DMS53 treated with DMSO at 0.1 percent for 48 hours (cell line): ENCODE measurements around the gene CLK4.
A peak's percentile ranks its signal among the peaks of the same experiment; 100 is the strongest.

ENCODE experiments used
- DNase-seq: peaks from one replicate; lab custom pipeline; 2025; ENCODE audit not compliant: unreplicated experiment; lab: John Stamatoyannopoulos, UW

Gene CLK4

DNA sequence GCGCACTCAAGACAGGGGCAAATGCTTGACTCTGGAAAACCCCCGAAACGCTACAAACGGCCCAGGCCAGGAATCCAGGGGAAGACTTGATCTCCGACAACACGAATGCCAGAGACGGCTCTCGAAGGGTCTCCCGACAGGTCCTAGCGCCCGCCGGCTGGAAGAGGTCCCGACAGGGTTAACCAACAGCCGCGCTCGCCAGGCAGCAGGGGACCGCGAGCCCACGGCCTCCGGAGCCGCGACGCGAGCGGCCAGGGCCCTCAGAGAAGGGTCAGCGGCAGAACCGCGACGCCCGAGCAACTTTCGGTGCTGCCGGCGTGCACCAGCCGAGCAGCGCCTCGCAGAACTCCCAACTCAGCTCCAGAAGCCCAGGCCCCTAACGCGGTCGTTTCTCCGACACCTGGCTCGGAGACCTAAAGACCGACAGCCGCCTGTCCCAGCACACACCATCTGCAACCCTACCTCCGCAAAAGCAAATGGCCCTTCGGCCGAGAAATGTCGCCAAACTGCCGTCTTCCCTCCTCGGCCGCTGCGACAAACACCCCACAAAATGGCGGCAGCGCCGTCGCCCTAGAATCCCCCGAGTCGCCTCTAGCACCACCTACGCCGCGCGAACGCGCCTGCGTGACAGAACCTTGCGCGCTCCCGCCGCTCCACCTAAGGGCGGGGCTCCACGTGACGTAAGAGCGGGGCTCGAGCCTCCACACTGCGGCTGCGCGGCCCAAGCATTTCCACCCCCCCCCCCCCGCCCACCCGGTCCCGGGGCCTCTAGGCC is at the start of gene CLK4:
TSS of gene CLK4 (minus strand) at position 567 of the 775 bp plus-strand sequence. CDS start 3,634 bp downstream, outside the sequence.
- DNase-seq: peak; percentile 69

DNA sequence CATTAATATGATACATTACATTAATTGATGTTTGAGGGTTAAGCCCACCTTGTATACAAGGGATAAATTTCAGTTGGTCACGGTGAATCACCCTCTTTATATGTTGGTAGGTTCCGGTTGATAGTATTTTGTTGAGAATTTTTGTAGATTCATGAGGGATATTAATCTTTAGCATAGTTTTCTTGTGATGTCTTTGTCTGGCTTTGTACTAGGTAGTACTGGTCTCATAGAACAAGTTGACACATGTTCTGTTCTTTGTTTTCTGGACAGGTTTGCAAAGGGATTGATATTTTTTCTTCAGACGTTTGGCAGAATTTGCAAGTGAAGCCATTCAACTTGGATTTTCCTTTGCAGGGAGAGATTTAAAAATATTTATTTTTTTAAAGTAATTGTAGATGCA is 49.1 kb upstream of the CLK4 start:
- no peak for DNase-seq

DNA sequence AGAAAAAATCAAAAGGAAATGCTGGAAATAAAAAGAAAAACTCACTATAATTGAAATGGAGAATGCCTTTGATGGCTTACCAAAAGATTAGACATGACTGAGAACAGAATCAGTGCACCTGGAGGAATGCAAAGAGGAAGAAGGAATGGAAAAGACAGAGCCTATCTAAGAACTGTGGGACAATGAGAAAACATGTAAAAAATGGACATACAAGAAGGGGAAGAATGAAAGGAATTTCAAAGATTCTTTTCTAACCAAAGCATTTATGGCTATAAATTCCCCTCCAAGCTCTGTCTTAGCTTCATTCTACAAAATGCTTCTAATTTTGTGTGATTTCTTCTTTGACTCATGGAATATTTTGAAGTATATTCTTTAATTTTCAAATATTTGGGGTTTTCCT is 47.5 kb upstream of the CLK4 start:
- no peak for DNase-seq

DNA sequence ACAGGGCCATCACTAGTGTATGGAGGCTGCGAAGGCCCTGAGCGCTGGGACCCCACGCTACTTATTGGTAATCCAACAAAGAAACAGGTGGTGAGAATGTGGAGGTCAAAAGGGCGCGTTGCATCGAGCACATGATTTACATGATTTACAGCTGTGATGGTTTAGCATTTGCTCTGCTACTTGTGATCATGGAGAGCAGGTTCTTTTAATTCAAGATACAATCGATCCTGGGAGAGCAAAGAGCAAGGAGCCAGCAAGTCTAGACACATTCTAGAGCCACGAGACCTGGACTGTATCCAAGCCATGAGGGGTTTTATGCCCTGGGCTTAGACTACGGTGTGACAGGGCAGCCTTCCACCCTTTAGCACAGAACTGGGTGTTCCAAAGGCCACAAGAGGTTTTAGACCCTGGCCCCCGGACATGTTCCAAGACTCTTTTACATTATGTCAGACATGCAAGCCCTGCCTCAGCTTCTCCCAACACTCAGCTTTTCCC is 47.0 kb upstream of the CLK4 start:
- DNase-seq: no peak

DNA sequence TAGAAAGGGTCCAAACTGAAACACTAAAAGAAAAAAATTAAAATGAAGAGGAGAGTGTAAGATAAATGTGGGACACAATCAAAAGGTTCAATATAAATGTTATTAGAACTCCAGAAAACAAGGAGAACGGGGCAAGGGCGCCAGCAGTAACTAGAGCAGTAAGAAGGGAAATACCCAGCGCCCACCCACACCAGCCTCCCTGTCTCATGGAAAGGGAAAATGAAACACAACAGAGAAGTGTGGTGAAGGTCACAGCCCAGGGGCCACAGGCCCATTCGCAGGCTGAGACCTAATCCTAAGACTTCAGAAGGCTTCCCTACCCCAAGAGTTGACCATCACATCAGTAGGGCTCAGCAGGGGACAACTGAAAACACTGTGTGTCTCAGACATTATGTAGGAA is 45.8 kb upstream of the CLK4 start:
- DNase-seq: no peak

DNA sequence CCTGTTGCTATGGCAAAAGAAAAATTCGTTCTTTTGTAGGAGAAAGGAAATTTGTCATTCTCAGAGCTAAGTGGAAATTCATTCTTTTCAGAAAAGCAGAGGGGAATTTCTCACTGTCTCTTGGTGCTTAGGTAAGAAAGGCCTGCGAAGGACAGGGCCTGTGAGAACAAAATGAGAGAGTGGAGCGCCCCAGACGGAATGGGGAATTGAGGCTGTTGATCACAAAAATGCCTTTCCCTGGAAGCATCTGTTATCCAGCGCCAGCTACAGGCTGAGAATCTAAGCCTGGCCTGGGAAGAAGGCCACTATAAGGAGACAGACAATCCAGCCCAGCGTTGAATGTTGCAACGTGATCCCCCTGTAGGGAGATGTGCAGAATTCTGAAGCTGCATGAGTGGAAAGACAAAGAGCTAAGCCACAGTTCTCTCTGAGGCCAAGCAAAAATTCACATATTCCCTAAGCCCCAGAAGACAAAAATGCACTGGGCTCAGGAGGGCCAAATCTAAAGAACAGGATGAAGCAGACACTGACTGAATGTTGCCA is 44.8 kb upstream of the CLK4 start:
- no peak for DNase-seq

DNA sequence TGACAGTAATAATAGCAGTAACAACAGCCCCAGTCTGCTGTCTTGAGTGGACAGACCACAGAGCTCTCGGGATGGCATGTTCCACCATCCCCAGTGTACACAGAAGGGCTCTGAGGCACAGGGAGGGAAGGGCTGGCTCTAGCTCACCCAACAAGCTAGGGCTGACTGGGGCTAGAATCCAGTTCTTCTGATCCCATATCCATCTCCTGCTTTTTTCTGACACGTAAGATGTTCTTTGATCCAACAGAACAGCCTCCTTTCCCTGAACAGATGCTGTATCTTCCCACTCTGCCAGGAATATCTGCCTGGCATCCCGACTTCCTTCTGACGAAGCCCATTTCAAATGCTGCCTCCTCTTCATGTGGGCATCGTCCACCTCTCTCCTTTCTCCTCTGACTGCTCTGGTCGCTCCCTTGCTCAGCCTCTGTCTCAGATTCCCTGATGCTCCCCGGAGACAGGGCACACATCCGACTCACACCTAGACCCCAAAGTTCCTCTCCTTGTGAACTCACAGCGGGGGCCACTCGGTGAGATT is 43.6 kb upstream of the CLK4 start:
- no peak for DNase-seq

DNA sequence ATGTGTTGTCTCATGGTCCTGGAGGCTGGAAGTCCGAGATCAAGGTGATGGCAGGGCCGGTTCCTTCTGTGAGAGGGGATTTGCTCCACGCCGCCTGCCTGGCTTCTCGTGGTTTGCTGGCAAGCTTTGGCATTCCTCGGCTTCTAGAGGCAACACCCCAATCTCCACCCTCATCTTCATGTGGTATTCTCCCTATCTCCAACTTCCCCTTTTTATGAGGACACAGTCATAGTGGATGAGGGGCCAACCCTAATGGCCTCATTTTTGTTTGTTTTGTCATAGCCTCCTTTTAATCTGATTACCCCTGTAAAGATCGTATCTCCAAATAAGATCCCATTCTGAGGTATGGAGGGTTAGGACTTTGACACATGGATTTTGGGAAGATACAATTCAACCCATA is 41.7 kb upstream of the CLK4 start:
- no peak for DNase-seq

DNA sequence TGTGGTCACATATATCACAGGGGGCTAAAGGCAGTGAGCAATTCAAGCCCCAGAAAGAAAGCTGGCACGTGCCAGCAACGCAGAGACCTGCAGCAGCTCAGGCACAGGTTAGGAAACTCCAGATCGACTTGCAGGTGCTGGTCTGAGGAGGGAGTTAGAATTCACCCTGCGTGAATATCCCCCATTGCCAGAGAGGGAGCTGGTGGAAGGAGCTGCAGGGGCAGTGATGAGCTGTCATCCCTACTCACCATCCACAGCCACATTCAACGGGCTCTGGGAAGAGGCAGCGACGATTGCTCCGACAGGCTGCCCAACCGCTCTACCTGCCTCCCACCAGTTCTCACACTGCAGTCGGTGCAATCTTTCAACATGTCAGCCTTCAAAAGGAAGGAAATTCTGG is 40.8 kb upstream of the CLK4 start:
- no peak for DNase-seq

DNA sequence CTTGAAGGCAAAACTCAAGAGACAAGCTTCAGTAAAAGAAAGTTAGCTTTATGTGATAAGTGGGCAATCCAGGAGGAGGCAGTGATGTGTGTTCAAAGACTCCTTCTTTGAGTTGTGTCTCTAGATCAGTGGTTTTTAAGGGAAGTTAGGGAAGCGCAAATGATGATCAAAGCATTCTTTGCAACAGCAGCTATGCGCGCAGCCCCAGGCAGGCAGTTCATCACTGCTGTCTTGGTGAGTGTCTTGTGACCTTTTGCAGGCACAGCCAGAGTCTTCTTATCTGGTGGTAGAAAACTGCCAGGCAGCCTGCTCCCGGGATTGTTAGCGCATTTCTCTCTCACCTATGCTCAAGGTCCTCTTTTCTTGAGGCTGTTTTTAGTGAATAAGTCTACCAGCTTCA is 40.3 kb upstream of the CLK4 start:
- DNase-seq: no peak

DNA sequence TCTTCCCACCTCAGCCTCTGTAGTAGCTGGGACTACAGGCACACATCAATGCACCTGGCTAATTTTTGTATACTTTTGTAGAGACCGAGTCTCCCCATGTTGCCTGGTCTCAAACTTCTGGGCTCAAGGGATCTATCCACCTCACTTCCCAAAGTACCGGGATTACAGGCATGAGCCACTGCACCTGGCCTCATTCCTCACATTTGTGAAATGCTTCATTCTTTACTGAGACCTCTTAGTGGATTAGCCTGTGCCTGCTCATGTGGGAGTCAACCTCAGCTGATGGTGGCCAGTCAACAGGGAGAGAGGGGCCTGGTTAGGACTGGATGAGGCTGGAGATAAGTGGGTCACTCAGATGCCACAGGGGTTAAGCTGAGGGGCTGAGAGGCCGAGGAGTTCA is 37.3 kb upstream of the CLK4 start:
- DNase-seq: no peak

DNA sequence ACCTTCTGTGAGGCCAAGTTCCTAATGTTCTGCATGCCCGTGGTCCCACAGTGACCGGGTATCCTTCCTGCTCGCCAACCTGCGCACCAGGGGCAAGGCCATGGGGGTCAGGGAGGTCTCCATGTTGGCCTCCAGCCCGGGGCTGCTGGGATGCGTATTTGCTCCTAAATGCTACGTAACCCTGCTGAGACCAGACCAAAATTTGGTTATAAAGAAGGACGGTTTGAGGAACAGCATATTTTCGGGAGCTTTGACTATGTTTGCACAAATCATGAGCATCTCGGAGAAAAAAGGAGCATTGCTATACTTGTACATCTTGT is 35.7 kb upstream of the CLK4 start:
- DNase-seq: no peak

DNA sequence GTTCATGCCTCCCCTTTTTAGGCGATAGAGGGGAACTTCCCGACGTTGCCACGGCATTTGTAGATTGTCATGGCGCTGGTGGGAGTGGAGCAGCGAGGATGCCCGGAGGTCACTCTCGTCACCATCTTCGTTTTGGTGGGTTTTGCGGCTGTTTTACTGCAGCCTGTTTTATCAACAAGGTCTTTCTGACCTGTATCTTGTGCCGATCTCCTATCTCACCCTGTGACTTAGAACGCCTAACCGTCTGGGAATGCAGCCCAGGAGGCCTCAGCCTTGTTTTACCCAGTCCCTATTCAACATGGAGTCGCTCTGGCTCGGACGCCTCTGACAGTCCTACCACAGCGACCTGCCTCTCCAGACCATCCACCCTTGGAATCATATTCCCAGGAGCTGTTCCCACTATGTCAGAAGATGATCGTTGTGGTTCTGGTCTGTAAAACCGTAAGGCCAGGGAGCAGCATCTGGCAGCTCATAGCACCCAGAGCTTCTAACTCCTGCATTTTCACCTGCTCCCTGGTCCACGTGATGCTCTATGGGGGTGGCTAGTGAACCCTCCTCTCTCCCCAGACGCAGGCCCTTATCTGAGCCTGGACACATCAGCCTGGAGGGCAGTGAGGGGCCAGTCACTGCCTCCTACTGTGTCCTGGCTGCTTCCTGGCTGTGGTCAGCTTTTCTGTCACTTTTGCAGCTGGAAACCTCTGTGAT is 35.1 kb upstream of the CLK4 start:
- no peak for DNase-seq

DNA sequence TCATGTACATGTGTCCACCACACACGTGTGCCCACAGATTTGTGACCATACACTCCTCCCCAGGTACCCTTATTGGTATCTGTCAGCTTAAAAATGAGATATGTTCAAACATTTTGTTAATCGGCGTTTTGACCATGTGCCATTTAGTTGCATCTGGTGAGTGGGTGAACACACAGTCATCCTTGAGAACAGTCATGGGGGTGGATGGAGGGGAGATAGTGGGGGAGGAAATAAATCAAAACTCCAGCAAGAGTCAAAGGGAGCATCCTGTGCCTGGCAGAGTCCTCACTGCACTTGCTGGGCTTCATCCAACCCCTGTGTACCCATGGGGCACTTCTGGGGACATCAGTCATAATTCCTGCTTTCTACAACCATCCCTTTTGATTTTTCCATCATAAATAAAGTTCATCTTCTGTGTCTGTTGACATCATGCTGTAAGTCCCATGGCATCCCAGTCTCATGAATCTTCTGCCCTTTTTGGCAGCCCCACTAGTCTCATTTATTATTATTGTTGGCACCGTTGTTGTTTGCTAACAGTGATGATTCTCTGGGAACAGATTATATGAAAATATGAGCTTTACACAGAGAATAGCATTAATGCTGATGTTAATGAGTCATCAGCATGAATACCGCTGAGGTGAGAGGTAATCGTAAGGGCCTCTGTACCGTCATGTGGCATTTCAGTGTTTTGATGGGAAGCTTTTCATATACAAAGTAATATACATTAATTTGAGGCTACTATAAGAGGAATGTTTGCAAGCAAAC is 24.4 kb upstream of the CLK4 start:
- DNase-seq: no peak

DNA sequence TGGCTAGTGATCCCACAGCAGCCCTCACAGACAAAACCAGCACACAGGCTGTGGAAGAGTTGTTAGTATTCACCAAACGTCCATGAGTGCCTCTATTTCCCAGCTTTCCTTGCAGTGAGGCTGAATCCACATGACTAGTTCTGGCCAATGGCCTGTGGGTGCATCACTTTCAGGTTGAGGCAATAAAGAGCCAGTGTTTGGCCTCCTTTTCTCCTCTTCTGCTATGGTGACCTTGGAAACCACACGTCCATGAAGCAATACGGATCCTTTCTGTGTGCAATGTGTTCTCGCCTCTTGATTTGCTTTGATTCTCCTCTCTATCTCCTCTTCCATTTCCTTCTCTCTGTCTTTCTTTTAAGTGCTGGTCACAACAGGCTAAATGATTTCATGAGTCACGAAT is 23.4 kb upstream of the CLK4 start:
- no peak for DNase-seq

DNA sequence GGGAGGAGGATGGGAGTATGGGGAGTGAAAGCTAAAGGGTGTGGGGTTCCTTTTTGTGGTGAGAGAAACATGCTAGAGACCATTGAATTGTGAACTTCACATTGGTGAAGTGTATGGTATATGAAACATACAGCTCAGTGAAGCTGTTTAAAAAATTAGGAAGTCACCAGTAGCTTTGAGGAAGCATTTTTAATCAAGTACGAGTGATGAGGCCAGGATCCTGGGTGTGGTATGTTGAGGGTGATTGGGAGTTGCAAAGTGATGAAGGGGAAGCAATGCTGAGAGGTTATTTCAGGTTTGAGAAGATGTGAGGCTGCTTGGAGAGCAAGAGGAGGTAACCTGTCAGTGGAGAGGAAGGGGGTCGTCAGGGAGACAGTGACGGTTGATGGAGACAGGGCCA is 22.7 kb upstream of the CLK4 start:
- no peak for DNase-seq

DNA sequence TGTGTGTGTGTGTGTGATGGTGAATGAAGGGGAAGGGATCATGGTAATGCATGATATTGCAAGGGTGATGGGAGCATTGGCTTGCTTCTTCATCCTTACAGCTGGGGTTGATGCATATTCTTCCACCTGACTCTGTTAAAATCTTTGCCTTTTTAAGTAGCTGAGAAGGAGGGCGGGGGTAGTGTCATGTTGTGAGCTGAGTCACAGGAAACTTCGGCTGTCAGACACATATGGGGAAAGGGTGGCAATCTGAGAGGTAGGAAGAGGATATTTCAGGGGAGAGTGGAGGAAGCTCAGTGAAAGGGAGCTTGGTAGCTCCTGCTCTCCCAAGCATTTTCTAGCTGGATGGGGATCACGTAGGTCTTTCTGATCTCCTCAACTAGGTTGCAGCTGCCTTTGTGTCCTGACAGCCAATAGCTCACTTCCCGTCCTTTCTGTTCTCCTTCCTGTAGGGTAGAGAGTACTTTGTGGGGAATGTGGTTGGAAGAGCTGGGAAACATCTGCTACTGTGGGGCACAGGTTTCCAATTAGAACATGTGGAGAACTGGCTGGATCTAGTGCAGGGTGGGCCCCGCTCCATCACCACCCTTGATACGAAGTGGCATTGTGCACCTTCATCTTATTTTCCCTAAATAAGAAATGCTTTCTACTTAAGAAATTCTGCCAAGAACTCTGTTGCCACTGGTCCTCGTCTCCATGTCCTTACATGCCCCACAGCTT is 18.1 kb upstream of the CLK4 start:
- no peak for DNase-seq

DNA sequence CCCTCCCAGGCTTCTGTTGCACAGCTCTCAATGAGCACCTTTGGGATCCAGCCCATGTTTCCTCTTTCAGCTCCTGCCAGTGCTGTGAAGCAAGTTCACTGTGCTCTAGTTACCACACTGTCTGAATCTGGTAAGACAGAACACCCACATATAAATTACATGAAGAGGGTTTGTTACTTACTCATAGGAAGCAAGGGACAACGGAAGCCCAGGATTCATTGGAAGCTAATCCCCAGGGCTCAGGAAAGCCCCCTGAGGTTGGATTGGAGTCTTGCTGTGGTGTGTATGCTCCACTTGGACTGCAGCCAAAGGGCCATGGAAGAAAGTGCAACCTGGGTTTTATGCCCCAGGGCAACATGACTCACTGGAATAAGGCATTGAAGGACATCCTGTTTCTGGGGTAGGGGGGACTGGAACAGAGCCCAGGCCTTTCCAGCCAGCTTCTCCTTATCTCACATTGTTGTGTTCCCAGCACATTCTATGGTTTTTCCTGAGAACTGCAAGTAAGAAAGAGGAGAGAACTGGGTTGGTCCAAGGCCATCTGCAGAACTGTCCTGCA is 15.6 kb upstream of the CLK4 start:
- no peak for DNase-seq

DNA sequence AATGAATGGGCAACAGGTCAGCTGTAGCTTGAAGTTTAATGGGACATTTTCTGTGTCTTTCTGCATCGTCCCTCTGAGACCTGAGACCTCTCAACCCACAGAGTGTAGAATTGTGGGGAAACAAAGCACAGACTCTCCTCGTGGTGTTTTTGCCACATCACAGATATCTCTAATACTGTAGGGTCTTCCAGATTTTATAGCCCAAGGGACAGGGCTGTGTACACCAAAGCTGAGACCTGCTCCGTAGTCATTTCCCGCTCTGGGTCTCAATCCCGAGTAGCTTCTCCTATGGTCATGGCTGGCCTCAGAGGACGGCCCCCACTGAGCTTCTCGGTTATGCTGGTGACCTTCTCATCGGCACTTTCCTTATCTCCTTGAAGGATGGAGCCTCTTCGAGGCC is 14.9 kb upstream of the CLK4 start:
- no peak for DNase-seq

DNA sequence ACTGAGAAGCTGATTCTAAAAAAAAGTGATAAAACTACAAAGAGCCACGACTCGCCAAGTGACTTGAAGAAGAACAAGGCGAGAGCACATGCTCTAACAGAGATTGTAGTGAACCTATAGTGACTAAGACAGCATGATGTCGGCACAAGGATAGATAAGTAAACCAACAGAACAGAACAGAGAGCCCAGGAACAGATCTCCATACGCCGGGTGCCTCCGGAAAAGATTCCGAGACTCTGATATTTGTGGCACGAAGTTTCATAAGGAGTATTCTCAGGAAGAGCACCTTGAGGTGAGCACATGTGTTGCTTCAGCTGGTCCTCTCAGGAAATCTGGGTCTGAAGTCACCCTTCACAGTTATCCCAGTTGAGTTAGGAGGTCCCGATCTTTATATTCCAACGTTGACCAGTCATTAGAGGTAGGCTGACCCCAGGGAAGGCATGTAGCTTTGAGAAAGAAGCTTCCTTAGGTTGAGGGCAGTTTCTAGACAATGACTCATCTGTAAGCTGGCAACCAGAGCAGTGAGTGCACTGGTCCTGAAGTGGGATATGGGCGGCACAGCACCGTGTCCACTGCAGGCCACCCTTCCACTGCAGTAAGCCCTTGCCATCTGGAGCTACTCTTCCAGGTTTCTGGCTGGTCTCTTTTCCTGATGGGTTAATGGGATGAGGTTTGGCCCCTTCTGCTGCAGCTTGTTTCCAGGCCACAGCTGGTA is 13.6 kb upstream of the CLK4 start:
- DNase-seq: no peak
